Activated naive CD4-positive, alpha-beta T cell treated with anti-CD3 and anti-CD28 coated beads, Interleukin-2, amount 50 U/mL, for 72 hours (primary cell): ENCODE results near the gene FGD1. TPM values are rescaled to one million over a fixed set of nuclear protein-coding genes. Genes with fewer than 3 reads are reported as not detected.
"Not testable (repeated sequence)": the region's sequence is repeated elsewhere in the genome, so short reads cannot be mapped to it uniquely, and the experiment has no call there.

Experiments
- ATAC-seq, 2 donors: fragments of 150-1000 bp; cut with Tn5 transposase; 2 replicates each; pipeline ENCODE4 v1.10.0; 2021; ENCODE audit warnings: mild to moderate bottlenecking in 2 of 2, moderate library complexity in 2 of 2
- DNase-seq, 2 donors: peaks; one replicate each; pipeline ENCODE4 v3.0.0; 2021 to 2022; ENCODE audit warnings: low spot score in 2 of 2
- H3K27ac Mint-ChIP-seq, 2 donors: one replicate each; pipeline ENCODE4 v1.8.0; 2022; ENCODE audit warnings: mild to moderate bottlenecking in 2 of 2, mixed read lengths in 2 of 2
- H3K36me3 Mint-ChIP-seq, 2 donors: one replicate each; pipeline ENCODE4 v1.8.0; 2022; ENCODE audit warnings: mixed read lengths in 2 of 2
- H3K9me3 Mint-ChIP-seq, 2 donors: one replicate each; pipeline ENCODE4 v1.8.0; 2022; ENCODE audit warnings: mixed read lengths in 2 of 2
- total RNA-seq, 2 donors: library from RNA; stranded (reverse); gene quantifications; one replicate each; pipeline ENCODE4 v1.2.3, GENCODE V29; 2022

FGD1 gene
- total RNA-seq, result under 1 TPM; 0.27 to 0.31 TPM

DNA sequence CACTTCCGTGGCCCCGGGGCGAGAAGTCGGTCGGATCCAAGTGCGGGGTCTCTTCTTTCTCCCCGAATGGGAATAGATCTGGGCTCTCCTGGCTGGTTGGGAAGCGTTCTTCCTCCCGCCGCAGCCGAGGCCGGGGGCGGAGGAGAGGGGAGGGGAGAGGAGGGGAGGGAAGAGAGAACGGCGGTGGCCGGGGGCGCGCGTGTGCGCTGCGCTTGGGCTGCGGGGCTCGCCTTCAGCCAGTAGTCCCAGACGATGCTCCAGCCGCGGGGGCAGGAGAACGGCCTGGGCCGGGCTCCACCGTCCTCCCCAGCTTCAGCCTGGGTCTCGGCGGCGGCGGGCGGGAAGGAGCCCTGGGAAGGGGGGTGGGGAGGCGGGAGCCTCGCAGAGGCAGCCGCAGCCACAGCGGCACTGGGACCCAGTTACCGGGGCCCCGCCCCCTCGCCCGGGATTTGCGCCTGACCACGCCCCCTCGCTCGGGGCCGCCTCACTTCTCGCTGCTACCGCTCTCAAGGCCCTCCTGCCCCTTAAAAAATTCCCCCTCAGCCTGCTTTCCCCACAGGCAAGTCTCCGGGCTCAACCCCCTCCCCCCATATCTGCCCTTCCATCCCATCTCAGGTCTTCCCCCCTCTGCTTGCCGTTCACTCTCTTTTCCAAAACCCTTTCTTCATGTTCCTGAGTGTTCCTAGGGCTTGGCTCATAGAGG, at the start of gene FGD1:
Gene FGD1, minus strand, starts transcription at position 421 of the 703 bp plus-strand sequence. CDS start 802 bp downstream, outside the sequence.
- no peaks in the 10 kb centered on the region for H3K36me3 Mint-ChIP-seq
- H3K27ac Mint-ChIP-seq, result peak within 1 kb of the TSS in 1 of 2 donors; percentile 16
- ATAC-seq (peak; percentile 60 to 65), DNase-seq (peak in 1 of 2 donors; percentile 42)
- no peaks in the 10 kb centered on the region for H3K9me3 Mint-ChIP-seq

DNA sequence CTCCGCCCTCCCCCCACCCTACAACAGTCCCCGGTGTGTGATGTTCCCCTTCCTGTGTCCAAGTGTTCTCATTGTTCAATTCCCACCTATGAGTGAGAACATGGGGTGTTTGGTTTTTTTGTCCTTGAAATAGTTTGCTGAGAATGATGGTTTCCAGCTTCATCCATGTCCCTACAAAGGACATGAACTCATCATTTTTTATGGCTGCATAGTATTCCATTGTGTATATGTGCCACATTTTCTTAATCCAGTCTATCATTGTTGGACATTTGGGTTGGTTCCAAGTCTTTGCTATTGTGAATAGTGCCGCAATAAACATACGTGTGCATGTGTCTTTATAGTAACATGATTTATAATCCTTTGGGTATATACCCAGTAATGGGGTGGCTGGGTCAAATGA, 46.2 kb upstream of the FGD1 start:
- not testable (repeated sequence) for ATAC-seq, H3K9me3 Mint-ChIP-seq, H3K27ac Mint-ChIP-seq, DNase-seq
- peaks cover 10 to 17% of the 10 kb centered on the region in 2 donors for H3K36me3 Mint-ChIP-seq

DNA sequence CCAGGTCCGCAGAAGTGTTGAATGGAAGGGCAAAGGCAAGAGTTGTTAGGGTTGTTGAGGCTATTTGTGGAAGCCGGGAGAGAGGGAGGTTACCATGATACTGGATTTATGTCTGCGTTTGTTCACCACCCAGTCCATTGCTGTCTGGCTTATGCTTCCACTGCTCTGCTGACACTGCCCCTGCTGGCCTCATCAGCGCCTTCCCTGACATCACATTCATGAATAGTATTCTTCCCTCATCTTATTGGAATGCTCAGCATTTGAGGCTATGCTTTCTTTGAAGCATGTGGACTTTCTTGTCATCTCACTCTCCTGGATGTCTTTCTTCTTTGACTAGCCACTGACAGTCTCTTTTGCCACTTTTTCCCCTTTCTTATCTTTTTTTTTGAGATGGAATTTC, 44.3 kb upstream of the FGD1 start:
- Mint-ChIP-seq H3K27ac (no peak overlapping the region), H3K36me3 (peaks cover 10 to 20% of the 10 kb centered on the region in 2 donors), H3K9me3 (no peaks in the 10 kb centered on the region)
- ATAC-seq (no peak), DNase-seq (no peak)

GRCh38 chrX:54534271-54534670, 38.2 kb upstream of the FGD1 start:
- Mint-ChIP-seq H3K27ac (peak overlapping the region in 1 of 2 donors; percentile 48), H3K9me3 (no peaks in the 10 kb centered on the region), H3K36me3 (peaks cover 24 to 33% of the 10 kb centered on the region in 2 donors)
- no peak for DNase-seq
- no peak for ATAC-seq

DNA sequence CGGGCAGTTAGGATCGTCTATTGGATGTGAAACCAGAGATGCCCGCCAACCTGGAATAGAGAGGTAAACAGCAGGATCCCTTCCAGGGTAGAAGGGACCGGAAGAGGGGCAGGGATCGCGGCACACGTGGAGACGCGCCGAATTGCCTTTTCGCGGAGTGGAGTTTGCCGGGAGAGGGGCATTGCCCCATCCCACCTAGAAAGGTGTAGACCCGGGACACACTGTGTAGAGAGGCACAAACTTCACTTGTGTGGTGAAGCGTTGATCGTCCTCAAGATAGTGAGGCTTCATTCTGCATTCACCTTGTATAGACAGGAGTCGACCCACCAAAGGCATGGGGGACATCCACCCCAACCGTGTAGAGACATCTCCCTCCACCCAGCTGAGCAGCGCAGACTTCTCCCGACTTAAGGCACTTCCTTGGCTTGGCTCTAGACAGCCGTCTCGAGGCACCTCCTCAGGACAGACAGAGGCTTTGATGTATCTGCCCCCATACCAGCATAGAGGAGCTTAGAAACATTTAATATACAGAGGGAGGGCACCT, 34.4 kb upstream of the FGD1 start:
- DNase-seq, result no peak
- peaks cover 4 to 9% of the 10 kb centered on the region in 2 donors for H3K9me3 Mint-ChIP-seq
- ATAC-seq, result peak; percentile 9 to 25
- H3K36me3 Mint-ChIP-seq, result peaks cover 24 to 40% of the 10 kb centered on the region in 2 donors
- H3K27ac Mint-ChIP-seq, result peak overlapping the region; percentile 94 to 96

DNA sequence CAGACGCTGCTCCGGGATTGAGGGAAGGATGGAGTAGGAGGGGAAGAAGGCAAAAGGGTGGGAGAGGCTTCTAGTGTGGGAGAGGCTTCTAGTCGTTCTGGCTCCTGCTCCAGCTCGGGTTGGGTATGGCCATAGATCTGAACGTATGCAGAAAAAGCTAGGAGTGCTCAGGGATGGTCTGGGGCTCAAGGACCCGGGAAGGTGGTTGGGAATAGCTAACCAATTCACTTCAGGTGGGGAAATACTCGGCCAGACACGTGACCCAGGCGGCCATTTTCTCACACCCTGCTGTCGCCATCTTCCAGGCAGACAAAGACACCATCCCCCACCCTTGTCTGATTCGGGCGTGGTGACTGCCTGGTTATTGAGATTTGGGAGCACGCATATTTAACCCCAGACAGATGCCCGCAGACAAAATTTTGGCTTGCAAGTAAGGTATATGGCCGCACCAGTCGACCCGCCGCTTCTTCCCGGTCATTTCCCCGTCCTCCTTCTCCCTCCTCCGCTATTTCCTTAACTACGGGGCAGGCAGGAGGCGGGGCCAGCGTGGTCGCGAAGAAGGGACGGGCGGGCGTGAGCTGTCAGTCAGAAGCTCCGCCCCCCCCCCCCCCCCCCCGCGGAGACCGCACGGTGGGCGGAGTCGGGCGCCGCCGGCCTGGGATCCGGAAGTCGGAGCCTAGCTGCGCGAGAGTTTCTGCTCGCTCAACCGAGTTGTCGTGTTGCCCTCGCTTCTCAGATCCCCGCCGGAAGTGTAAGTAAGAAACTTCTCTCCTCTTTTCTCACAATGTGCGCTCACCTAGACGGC, 33.7 kb upstream of the FGD1 start, which contains the start of gene GNL3L:
Gene GNL3L, plus strand, starts transcription at position 668 of the 805 bp plus-strand sequence. CDS start 2,348 bp downstream, outside the sequence.
- Mint-ChIP-seq H3K36me3 (peaks cover 24 to 39% of the 10 kb centered on the region in 2 donors), H3K27ac (peak within 1 kb of the TSS; percentile 94 to 96), H3K9me3 (peaks cover 4 to 9% of the 10 kb centered on the region in 2 donors)
- peak; percentile 68 to 82 for DNase-seq
- ATAC-seq, result peak; percentile 90 to 92

- Mint-ChIP-seq H3K9me3 (peaks cover 4 to 9% of the 10 kb centered on the region in 2 donors), H3K27ac (peak overlapping the region; percentile 92 to 96), H3K36me3 (peaks cover 24 to 33% of the 10 kb centered on the region in 2 donors)
- no peak for DNase-seq
- no peak for ATAC-seq
Measured at GRCh38 chrX:54529151-54529550, 33.1 kb upstream of the FGD1 start.

DNA sequence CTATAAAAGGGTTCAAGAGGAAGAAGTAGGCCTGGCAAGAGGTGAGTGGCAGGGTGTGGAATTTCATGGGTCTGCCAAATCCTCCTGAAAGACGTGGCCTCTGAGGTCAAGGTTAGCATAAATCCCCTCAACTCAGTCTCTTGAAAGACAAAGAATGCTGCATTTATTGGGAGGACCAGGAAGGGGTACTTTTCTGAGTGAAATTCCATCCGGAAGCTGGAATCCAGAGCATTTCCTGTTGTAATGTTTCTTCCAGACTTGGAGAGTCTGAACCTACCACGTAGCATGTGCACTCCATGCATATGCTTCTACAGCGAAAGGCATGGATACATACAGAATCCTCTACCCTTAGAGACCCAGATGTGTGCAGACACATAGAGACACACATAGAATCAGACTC, 13.4 kb upstream of the FGD1 start:
- ATAC-seq (no peak), DNase-seq (no peak)
- Mint-ChIP-seq H3K36me3 (no peaks in the 10 kb centered on the region), H3K9me3 (no peaks in the 10 kb centered on the region), H3K27ac (no peak overlapping the region)

- no peaks in the 10 kb centered on the region for H3K9me3 Mint-ChIP-seq
Measured at GRCh38 chrX:54496936-54497335, 902 bp upstream of the FGD1 start.

DNA sequence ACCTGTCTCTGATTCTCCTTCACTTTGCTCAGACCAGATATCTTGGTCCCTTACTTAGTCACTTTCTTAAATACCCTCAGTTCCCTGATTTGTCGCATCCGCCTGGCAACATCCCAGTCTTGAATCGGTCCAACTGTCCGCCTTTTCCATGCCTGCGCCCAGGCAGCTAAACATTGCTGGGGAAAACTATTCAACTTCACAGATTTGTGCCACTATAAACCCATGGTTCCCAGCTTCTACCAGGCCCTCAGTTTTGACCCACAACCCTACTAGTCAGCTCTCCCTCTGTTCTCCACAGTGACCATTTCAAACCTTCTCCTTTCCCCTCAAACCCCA, 451 bp upstream of the FGD1 start:
- ATAC-seq, result no peak
- H3K27ac Mint-ChIP-seq, result peak overlapping the region in 1 of 2 donors; percentile 16
- H3K36me3 Mint-ChIP-seq, result no peaks in the 10 kb centered on the region
- H3K9me3 Mint-ChIP-seq, result no peaks in the 10 kb centered on the region
- DNase-seq, result no peak

More at GRCh38 chrX:54496936-54497335, 902 bp upstream of the FGD1 start:
- ATAC-seq (no peak), DNase-seq (no peak)
- Mint-ChIP-seq H3K27ac (peak overlapping the region in 1 of 2 donors; percentile 16), H3K36me3 (no peaks in the 10 kb centered on the region)

GRCh38 chrX:54494989-54495813, 833 bp downstream of the FGD1 start:
- Mint-ChIP-seq H3K9me3 (no peaks in the 10 kb centered on the region), H3K27ac (no peak overlapping the region), H3K36me3 (no peaks in the 10 kb centered on the region)
- no peak for DNase-seq
- ATAC-seq, result peak; percentile 29 to 40

DNA sequence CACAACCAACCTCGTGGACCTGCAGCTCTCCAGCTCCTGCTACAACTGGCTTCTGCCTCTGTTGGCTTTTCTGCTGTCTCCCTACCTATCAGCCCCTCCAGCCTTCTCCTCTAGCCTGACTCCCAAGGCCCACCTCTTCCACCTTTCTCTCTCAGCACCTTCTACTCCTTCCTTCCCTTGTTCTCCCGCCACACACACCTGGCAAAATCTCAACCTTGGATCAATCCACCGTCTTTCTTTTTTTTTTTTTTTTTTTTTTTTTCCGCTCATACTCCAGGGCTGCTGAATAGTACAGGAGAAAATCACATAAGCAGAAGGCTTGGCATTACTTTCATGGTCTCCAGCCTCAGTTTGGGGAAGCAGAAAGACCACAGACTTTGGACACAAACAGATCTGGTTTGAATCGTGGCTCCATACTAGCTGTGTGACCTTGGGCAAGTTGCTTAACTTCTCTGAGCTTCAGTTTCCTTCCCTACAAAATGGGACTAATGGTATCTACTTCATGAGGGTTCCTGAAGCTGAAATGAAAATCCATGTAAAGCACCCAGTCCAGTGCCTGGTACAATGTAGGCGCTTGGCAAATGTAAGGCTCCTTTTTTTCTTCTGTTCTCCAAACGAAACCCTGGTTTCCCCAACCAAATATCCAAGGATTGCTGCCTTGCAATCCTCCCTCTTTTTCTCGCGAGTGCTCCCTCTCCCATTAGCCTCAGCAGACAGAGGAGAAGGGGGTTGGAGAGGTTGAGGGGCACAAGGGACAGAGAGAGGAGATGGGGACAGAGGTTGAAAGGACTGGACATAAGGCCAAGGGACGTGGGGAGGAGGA, 1.7 kb downstream of the FGD1 start:
- ATAC-seq, result no peak

DNA sequence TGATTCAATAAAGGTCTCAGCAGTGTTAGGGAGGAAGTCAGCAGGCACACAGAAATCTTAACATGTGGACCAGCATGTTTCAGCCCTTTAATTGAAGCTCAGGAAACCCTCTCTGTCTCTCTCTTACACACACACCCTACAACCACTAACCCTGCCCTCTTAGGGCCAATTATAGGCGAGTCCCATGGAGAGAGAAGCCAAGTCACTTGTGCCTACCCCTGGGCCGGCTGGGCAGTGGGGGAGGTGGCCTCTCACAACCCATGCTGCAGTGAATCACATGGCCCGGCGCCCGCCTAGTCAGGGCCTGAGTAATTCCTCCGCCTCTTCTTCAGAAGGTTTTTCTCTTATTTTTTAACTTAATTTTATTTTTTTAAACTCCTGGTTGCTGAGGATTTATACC, 3.7 kb downstream of the FGD1 start:
- ATAC-seq, result no peak
- H3K36me3 Mint-ChIP-seq, result no peaks in the 10 kb centered on the region
- H3K9me3 Mint-ChIP-seq, result peaks cover 3 to 4% of the 10 kb centered on the region in 2 donors
- no peak overlapping the region for H3K27ac Mint-ChIP-seq
- no peak for DNase-seq

More for the DNA sequence above, 1.7 kb downstream of the FGD1 start:
- Mint-ChIP-seq H3K9me3 (peaks cover 3 to 4% of the 10 kb centered on the region in 2 donors), H3K36me3 (no peaks in the 10 kb centered on the region), H3K27ac (no peak overlapping the region)
- no peak for DNase-seq

GRCh38 chrX:54489819-54490218, 6.2 kb downstream of the FGD1 start:
- not testable (repeated sequence) for H3K9me3 Mint-ChIP-seq, H3K27ac Mint-ChIP-seq, H3K36me3 Mint-ChIP-seq, ATAC-seq, DNase-seq

GRCh38 chrX:54484666-54485065, 11.4 kb downstream of the FGD1 start:
- ATAC-seq (no peak), DNase-seq (no peak)
- Mint-ChIP-seq H3K9me3 (peaks cover under 1 to 1% of the 10 kb centered on the region in 2 donors), H3K27ac (no peak overlapping the region), H3K36me3 (no peaks in the 10 kb centered on the region)

- no peak for ATAC-seq
- no peak for DNase-seq
- no peak overlapping the region for H3K27ac Mint-ChIP-seq
- H3K9me3 Mint-ChIP-seq, result no peaks in the 10 kb centered on the region
- H3K36me3 Mint-ChIP-seq, result no peaks in the 10 kb centered on the region
Measured at GRCh38 chrX:54483946-54484345, 12.1 kb downstream of the FGD1 start.
